HG03521 (cell line): ENCODE data around the gene ACTA1.
"Not testable (repeated sequence)": the region's sequence is repeated elsewhere in the genome, so short reads cannot be mapped to it uniquely, and the experiment has no call there.

Experiments used
- ATAC-seq: cut with Tn5 transposase; IDR thresholded peaks from one replicate; pipeline ENCODE4 v1.9.1; 2021; ENCODE audit warnings: mild to moderate bottlenecking, moderate library complexity; ENCODE audit not compliant: unreplicated experiment

Gene ACTA1

GRCh38 chr1:229434005-229434640, at the start of gene ACTA1:
TSS of gene ACTA1 (minus strand) at chr1:229434094. CDS start at chr1:229433115, 979 bp downstream.
- no peak for ATAC-seq

DNA sequence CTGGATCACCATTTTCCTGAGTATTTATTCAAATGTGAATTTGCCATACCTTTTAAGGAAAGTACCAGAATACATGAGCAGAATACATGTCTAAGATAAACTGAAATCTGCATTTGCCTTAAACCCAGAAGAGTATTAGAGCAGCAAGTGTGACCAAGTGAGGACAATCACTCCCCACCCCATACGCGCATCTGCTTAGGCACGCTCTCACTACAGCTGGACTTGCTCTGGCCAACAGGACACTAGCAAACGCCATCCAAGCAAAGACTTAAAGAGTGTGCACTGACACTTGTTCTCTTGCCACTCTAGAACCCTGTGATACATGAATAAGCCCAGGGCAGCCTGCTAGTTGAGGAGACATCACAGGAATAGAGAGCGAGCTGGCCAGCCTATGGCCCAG, 48.6 kb upstream of the ACTA1 start:
- no peak for ATAC-seq

DNA sequence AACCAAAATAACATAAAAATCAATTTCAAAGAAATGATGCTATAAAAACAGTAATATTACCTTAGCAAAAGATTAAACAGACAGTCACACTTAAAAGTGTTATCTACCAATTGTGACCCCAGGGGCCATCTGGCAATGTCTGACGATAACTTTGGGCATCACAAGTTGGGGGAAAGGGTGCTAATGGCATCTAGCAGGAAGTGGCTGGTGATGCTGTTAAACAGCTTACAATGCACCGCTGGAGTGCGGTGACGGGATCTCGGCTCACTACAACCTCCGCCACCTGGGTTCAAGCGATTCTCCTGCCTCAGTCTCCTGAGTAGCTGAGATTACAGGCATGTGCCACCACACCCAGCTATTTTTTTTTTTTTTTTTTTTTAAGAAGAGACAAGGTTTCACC, 46.6 kb upstream of the ACTA1 start:
- no peak for ATAC-seq

- ATAC-seq: peak; percentile 51
Measured at GRCh38 chr1:229479660-229480399, 45.9 kb upstream of the ACTA1 start.

DNA sequence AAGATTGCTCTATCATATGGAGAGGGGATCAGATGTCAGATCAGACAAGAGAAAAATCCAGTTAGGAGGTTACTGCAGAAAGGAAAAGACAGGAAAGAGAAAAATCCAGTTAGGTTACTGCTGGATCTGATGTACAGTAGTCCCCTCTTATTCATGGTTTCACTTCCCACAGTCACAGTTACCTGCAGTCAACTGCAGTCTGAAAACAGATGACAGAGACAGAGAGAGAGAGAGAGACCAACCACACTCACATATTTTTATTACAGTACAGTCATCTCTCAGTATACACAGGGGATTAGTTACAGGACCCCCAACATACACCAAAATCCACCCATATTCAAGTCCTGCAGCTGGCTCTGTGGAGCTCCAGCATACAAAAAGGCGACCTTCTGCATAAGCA, 45.0 kb upstream of the ACTA1 start:
- ATAC-seq: peak; percentile 68

- ATAC-seq: not testable (repeated sequence)
Measured at GRCh38 chr1:229475859-229476258, 42.0 kb upstream of the ACTA1 start.

DNA sequence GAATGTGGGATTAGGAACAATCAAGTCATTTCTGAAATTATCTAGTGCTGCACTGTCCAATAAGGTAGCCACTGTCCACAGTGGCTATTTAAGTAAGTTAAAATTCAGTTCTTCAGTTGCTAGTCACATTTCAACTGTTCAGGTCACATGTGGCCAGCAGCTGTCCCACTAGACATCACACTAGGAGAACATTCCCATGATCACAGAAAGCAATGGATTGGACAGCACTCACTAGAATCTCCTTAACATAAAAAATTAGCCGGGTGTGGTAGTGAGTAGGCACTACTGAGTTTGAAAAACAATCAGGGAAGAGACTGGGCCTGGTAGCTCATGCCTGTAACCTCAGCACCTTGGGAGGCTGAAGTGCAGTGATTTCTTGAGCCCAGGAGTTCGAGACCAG, 40.6 kb upstream of the ACTA1 start:
- no peak for ATAC-seq

DNA sequence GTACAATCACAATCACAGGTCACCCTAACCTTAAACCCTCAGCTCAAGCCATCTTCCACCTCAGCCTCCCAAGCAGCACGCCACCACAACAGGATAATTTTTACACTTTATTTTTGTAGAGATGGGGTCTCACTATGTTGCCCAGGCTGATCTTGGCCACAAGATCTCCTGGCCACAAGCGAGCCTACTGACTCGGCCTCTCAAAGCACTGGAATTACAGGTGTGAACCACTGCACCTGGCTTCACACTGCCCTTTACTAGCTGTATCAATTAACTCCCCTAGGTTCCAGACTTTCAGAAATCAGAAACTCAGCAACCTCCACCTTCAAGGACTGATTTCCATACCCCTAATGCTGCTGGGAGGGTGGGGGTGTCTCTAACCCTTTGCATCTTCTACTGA, 37.3 kb upstream of the ACTA1 start:
- ATAC-seq: no peak

DNA sequence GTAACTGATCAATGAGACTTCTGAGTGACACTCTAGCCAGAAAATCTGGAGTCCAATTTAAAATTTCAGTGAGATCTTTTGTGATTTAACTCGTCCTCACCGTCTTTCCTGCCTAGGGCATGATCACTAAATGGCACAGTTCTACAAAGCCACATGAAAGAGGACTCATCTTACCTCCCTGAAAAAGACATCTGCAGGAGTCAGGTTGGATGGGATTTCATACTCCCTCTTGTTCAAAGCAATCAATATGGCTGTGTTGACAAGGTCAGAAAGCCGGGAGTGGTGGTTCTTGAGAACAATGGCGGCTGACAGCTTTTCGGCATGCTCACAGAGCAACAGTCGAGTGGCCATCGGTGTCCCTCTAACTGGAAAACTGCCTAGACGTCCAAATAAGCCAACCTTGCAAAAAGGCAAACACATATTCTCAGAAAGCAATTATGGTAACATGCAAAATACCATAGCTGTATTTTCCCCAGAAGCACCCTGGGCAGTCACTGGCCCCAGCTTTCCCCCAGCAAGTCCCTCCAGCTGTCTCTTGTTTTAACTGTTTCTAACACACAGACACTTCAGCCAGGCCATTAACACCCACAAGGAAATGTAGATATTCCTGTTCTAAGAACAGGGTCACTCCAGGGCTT, 36.6 kb upstream of the ACTA1 start:
- no peak for ATAC-seq

DNA sequence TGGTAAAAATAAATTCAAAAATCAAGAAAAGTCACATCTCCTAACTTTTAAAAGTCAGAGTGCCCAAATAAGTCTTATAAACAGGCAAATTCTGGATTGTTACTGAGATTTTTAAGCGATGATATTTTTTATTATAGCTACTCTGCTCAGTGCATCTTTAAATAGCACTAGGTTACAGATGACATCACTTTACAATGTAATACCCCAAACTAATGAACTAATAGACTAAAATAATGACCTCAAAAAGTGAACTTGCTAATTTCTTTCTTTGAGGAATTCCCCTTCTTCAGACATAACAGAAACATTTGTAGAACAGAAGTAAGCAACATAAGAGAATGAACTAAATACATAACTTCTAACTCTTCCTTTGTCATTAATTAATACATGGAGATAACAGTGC, 33.0 kb upstream of the ACTA1 start:
- no peak for ATAC-seq

GRCh38 chr1:229464672-229465071, 30.8 kb upstream of the ACTA1 start:
- no peak for ATAC-seq

DNA sequence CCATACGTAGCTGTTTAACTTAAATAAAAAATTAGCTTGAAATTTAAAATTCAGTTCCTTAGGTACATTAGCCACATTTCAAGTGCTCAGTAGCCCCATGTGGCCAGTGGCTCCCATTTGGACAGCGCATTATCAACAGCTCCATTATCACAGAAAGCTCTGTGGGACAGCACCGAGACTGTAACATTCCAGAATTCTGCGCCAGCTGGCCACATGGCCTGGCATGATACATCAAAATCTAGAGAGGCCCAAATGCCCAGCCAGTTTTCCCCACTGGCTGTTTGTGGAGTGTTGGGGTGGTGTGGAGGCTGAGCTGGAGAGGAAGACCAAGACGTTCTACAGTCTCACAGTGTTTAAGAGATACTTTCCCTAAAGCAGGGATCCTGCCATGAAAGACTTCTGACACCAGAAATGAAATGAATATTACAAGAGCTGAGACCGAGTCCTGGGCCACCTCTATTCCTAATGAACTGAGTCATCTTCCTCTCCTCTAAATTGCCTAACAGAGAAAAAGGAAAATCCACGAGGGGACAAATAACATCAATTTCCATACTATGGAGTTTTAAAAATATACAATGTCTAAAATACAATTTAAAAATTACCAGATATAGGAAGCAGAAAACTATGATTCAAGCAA, 27.3 kb upstream of the ACTA1 start:
- ATAC-seq: no peak

- ATAC-seq: no peak
Measured at GRCh38 chr1:229459815-229460214, 25.9 kb upstream of the ACTA1 start.

GRCh38 chr1:229457436-229457835, 23.5 kb upstream of the ACTA1 start:
- ATAC-seq: no peak

- no peak for ATAC-seq
Measured at GRCh38 chr1:229456016-229456415, 22.1 kb upstream of the ACTA1 start.

DNA sequence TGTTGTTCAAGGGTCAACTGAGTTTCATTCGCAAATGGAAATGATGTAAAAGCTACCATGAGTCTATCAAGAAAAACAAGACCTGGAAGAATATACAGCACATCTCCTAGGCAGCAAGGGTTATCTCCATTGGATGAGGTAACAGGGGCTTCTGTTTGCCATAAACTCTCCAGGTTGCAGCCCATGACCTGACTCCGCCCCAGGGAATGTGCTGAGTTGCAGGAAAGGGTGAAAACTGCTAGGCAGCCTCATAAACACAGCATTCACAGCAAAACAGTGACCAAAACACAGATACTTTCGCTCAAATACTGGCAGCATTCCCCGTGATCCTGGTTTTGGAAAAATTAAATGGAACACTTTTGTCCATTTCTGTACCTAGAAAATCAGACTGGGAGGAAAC, 20.2 kb upstream of the ACTA1 start:
- no peak for ATAC-seq

DNA sequence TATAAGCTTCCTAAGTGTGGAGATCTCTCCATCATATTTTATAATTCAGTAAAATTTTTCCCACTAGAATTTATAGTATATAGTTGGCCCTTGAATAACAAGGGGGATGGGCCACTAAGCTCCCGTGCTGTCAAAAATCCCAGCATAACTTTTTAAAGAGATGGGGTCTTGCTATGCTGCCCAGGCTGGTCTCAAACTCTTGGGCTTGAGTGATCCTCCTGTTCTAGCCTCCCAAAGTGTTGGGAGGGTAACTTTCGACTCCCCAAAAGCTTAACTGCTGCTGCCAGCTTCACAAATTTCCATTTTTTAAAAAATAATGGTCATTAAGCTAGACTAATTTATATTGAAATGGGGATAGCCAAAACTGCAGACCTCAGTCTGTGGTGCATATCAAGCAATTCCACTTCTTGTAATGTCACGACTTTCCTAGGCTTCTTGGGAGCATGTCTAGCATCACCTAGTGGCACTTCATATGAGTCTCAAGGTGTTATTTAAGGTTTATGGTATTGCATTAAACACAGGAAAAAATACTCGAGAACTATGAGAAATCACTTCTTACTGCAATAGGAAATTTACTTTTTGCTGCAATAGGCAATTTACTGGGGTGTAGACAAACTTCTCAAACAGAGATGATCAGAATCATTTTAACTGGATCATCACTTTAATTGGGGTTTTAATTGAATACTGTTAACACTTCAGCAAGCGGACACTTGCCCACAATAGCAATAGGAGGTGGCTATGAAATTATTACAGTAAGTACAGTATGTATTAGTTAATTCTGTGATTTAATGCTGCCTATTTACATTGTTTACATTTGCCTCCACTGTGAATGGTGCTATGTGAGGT, 19.3 kb upstream of the ACTA1 start:
- no peak for ATAC-seq

- ATAC-seq: no peak
Measured at GRCh38 chr1:229448845-229449244, 15.0 kb upstream of the ACTA1 start.

DNA sequence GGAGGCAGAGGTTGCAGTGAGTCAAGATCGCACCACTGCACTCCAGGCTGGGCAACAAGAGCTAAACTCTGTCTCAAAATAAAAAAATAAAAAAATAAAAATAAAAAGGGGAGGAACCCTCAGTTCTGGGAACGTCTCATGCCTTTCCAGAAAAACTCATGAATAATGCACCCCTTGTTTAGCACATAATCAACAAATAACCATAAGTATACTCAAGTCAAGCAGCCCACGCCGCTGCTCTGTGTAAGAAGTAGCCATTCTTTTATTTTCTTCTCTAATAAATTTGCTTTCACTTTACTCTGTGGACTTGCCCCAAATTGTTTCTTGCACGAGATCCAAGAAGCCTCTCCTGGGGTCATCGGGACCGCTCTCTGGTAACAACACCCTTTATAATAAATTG, 14.5 kb upstream of the ACTA1 start:
- no peak for ATAC-seq

DNA sequence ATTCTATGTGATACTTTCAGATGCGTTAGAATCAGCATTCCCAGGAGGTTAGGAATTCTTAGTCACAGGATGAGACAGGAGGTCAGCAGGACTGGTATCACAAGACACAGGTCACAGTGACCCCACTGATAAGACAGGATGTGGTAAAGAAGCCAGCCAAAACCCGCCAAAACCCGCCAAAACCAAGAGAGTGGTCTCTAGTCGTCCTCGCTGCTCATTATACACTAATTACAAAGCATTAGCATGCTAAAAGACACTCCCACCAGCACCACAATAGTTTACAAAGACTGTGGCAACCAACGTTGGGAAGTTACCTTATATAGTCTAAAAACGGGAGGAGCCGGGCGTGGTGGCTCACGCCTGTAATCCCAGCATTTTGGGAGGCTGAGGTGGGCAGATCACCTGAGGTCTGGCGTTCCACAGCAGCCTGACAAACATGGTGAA, 13.9 kb upstream of the ACTA1 start:
- ATAC-seq: no peak

DNA sequence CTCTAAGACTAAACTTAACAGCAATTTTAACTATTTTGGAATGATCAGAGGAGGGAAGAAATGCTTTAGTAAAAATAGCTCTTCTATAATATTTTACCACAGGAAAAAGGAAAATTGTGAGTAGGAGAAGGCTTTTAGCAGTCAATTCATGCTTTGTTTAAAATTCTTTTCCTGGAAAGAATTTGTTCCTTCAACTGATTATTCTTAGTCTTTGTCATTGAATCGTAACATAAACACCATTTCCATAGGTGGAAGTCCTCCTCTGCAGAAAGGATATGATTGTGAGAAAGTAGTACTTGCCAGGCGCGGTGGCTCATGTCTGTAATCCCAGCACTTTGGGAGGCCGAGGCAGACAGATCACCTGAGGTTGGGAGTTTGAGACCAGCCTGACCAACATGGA, 11.9 kb upstream of the ACTA1 start:
- ATAC-seq: no peak
